A549 (cell line): ENCODE results near the gene MED9. TPM values are rescaled to one million over a fixed set of nuclear protein-coding genes. Genes with fewer than 3 reads are reported as not detected.

ENCODE experiments used
- ATAC-seq, 2 experiments: fragments of 200-7000 bp in 1 of 2; fragments of >200 bp in 1 of 2; cut with Nextera tagmentation in 1 of 2; cut with Tn5 transposase in 1 of 2; 3 replicates each; pipeline versions ENCODE4 v1.8.0 to v1.9.1; 2018 to 2020; ENCODE audit warnings: mild to moderate bottlenecking in 1 of 2, moderate library complexity in 1 of 2
- CTCF ChIA-PET: fragments of 300-600 bp; sonication (Branson Sonifier 250); formaldehyde crosslinking; extraction: SDS; loops from one replicate; lab custom pipeline; 2021; ENCODE audit warnings: antibody characterized with exemption, inconsistent platforms; lab: Yijun Ruan, JAX
- POLR2A ChIA-PET: fragments of 350-600 bp; formaldehyde crosslinking; extraction: SDS; loops from one replicate; lab custom pipeline; 2021; ENCODE audit warnings: antibody characterized with exemption, inconsistent platforms; lab: Yijun Ruan, JAX
- DNase-seq, 2 experiments: peaks; one replicate each; pipeline versions ENCODE4 v3.0.0 to v3.0.0-alpha.2; 2011 to 2016; ENCODE audit warnings: low read depth in 1 of 2, low spot score in 1 of 2
- FAIRE-seq: peaks from 2 replicates; lab custom pipeline; 2011; peaks lifted over from hg19 to GRCh38; lab: Jason Lieb, UNC
- H3K27ac ChIP-seq, 2 experiments: fragments of >200 bp; sonication (Bioruptor Twin); formaldehyde crosslinking; 3 replicates each; pipeline ENCODE4 v1.5.1; 2016 to 2017
- H3K4me1 ChIP-seq: fragments of >200 bp; sonication (Bioruptor Twin); formaldehyde crosslinking; 3 replicates; pipeline ENCODE4 v1.6.1; 2016
- H3K4me2 ChIP-seq: fragments of >200 bp; sonication (Bioruptor Twin); formaldehyde crosslinking; 3 replicates; pipeline ENCODE4 v1.6.1; 2016
- H3K4me3 ChIP-seq: fragments of >200 bp; sonication (Bioruptor Twin); formaldehyde crosslinking; 3 replicates; pipeline ENCODE4 v1.5.1; 2016
- H3K9me3 ChIP-seq: fragments of >200 bp; sonication (Bioruptor Twin); formaldehyde crosslinking; 3 replicates; pipeline ENCODE4 v1.6.1; 2016
- BHLHE40 ChIP-seq: IDR thresholded peaks from 2 replicates; pipeline ENCODE4 v1.6.1; 2012; ENCODE audit warnings: low read depth, low read length, inconsistent platforms
- CBX2 ChIP-seq: fragments of 200-600 bp; sonication (generic); IDR thresholded peaks from 2 replicates; pipeline ENCODE4 v1.6.1; 2016; ENCODE audit warnings: low read depth, mild to moderate bottlenecking, borderline replicate concordance
- CBX8 ChIP-seq: fragments of 200-600 bp; sonication (generic); IDR thresholded peaks from 2 replicates; pipeline ENCODE4 v1.6.1; 2016
- CHD2 ChIP-seq: fragments of 150-350 bp; IDR thresholded peaks from 2 replicates; pipeline ENCODE4 v1.6.1; 2014; ENCODE audit warnings: low read length; ENCODE audit not compliant: partially characterized antibody
- EHF ChIP-seq: fragments of 250-450 bp; sonication (Bioruptor Pico); IDR thresholded peaks from 2 replicates; pipeline ENCODE4 v1.5.0; 2020; ENCODE audit warnings: mild to moderate bottlenecking
- EHMT2 ChIP-seq: fragments of 200-600 bp; sonication (generic); IDR thresholded peaks from 2 replicates; pipeline ENCODE4 v1.6.1; 2016; ENCODE audit warnings: antibody characterized with exemption, low read depth, mild to moderate bottlenecking, moderate library complexity
- EP300 ChIP-seq, 2 experiments: fragments of >200 bp; sonication (Bioruptor Twin); formaldehyde crosslinking; IDR thresholded peaks; 2 replicates in 1 of 2; 3 replicates in 1 of 2; pipeline ENCODE4 v1.6.1; 2016 to 2017
- FOSB ChIP-seq: fragments of 250-450 bp; sonication (Bioruptor Pico); IDR thresholded peaks from 2 replicates; pipeline ENCODE4 v1.5.0; 2020; ENCODE audit warnings: mild to moderate bottlenecking, moderate library complexity
- HEYL ChIP-seq: fragments of 250-450 bp; sonication (Bioruptor Pico); IDR thresholded peaks from 2 replicates; pipeline ENCODE4 v1.8.0; 2021; ENCODE audit warnings: mild to moderate bottlenecking, moderate library complexity
- HOXB13 ChIP-seq: fragments of 250-450 bp; sonication (Bioruptor Pico); IDR thresholded peaks from 2 replicates; pipeline ENCODE4 v1.5.0; 2020; ENCODE audit warnings: low read depth, mild to moderate bottlenecking, moderate library complexity
- HOXB5 ChIP-seq: fragments of 250-450 bp; sonication (Bioruptor Pico); IDR thresholded peaks from 2 replicates; pipeline ENCODE4 v1.5.0; 2020; ENCODE audit warnings: mild to moderate bottlenecking, moderate library complexity
- JUN ChIP-seq, 2 experiments: fragments of >200 bp; sonication (Bioruptor Twin); formaldehyde crosslinking; IDR thresholded peaks; 2 replicates in 1 of 2; 3 replicates in 1 of 2; pipeline ENCODE4 v1.6.1; 2016 to 2017
- JUNB ChIP-seq: fragments of >200 bp; sonication (Bioruptor Twin); formaldehyde crosslinking; IDR thresholded peaks from 2 replicates; pipeline ENCODE4 v1.6.1; 2016
- KDM1A ChIP-seq: fragments of 200-600 bp; sonication (generic); IDR thresholded peaks from 2 replicates; pipeline ENCODE4 v1.6.1; 2016; ENCODE audit warnings: low read depth, mild to moderate bottlenecking
- MAZ ChIP-seq: fragments of 150-350 bp; IDR thresholded peaks from 2 replicates; pipeline ENCODE4 v1.6.1; 2014; ENCODE audit warnings: antibody characterized with exemption, low read depth, low read length, borderline replicate concordance
- MYC ChIP-seq: IDR thresholded peaks from 2 replicates; pipeline ENCODE4 v1.6.1; 2012; ENCODE audit warnings: mild to moderate bottlenecking, inconsistent platforms, low read length, improper control_type of control experiment, borderline replicate concordance
- NPAS2 ChIP-seq: fragments of 250-450 bp; sonication (Bioruptor Pico); IDR thresholded peaks from 2 replicates; pipeline ENCODE4 v1.8.0; 2022; ENCODE audit warnings: mild to moderate bottlenecking, moderate library complexity, borderline replicate concordance
- NR3C1 ChIP-seq: fragments of >200 bp; sonication (Bioruptor Twin); formaldehyde crosslinking; IDR thresholded peaks from 3 replicates; pipeline ENCODE4 v1.6.1; 2017
- PHF8 ChIP-seq: fragments of 200-600 bp; sonication (generic); IDR thresholded peaks from 2 replicates; pipeline ENCODE4 v1.6.1; 2016; ENCODE audit warnings: low read depth, mild to moderate bottlenecking, antibody characterized with exemption, moderate library complexity, borderline replicate concordance
- POLR2A ChIP-seq: IDR thresholded peaks from 2 replicates; pipeline ENCODE4 v1.6.1; 2012; ENCODE audit warnings: mild to moderate bottlenecking, low read length
- RAD21 ChIP-seq, 2 experiments: fragments of >200 bp in 1 of 2; sonication (Bioruptor Twin) in 1 of 2; formaldehyde crosslinking in 1 of 2; IDR thresholded peaks in 1 of 2; conservative IDR thresholded peaks in 1 of 2; 2 replicates in 1 of 2; 3 replicates in 1 of 2; pipeline ENCODE4 v1.6.1; 2012 to 2018; ENCODE audit warnings: inconsistent platforms in 1 of 2
- RARB ChIP-seq: fragments of 250-450 bp; sonication (Bioruptor Pico); IDR thresholded peaks from 2 replicates; pipeline ENCODE4 v1.8.0; 2021; ENCODE audit warnings: mild to moderate bottlenecking, moderate library complexity
- RCOR1 ChIP-seq: fragments of 150-350 bp; IDR thresholded peaks from 2 replicates; pipeline ENCODE4 v1.6.1; 2014; ENCODE audit warnings: antibody characterized with exemption, low read length, low read depth
- SMC3 ChIP-seq: fragments of >200 bp; sonication (Bioruptor Twin); formaldehyde crosslinking; IDR thresholded peaks from 3 replicates; pipeline ENCODE4 v1.6.1; 2018; ENCODE audit warnings: inconsistent platforms
- TFCP2L1 ChIP-seq: fragments of 250-450 bp; sonication (Bioruptor Pico); IDR thresholded peaks from 2 replicates; pipeline ENCODE4 v1.5.0; 2021; ENCODE audit warnings: mild to moderate bottlenecking
- TP53 ChIP-seq: fragments of 250-450 bp; sonication (Bioruptor Pico); IDR thresholded peaks from 2 replicates; pipeline ENCODE4 v1.5.0; 2021; ENCODE audit warnings: mild to moderate bottlenecking, moderate library complexity
- USF2 ChIP-seq: fragments of 450-650 bp; IDR thresholded peaks from 2 replicates; pipeline ENCODE4 v1.6.1; 2014; ENCODE audit warnings: antibody characterized with exemption
- ZC3H11A ChIP-seq: fragments of 450-650 bp; IDR thresholded peaks from 2 replicates; pipeline ENCODE4 v1.6.1; 2014; ENCODE audit warnings: antibody characterized with exemption, mild to moderate bottlenecking
- ZFP36 ChIP-seq: fragments of 450-650 bp; IDR thresholded peaks from 2 replicates; pipeline ENCODE4 v1.6.1; 2014; ENCODE audit warnings: borderline replicate concordance; ENCODE audit not compliant: partially characterized antibody
- WGBS: methylation state at CpG from one replicate; pipeline ENCODE4 v1.1.6; 2017; ENCODE audit errors: missing lambda C conversion rate; 5-methylcytosine and 5-hydroxymethylcytosine counted together
- polyA plus RNA-seq, 4 experiments: library from polyadenylated mRNA; depleted of rRNA in 3 of 4; stranded (reverse); fragments of >200 nt; fragmentation: RNase III in 1 of 4; extraction: RNeasy Plus Mini Kit Qiagen cat#74134 plus additional on column Dnase treatment in 1 of 4; gene quantifications; 2 replicates in 3 of 4; 3 replicates in 1 of 4; pipeline ENCODE4 v1.2.3, GENCODE V29; 2011 to 2017
- TF ChIP-seq, protein P1 (sequence below): fragments of >200 bp; sonication (Bioruptor Twin); formaldehyde crosslinking; IDR thresholded peaks from 3 replicates; pipeline ENCODE4 v1.6.1; 2016
- TF ChIP-seq, protein P2 (sequence below): fragments of 250-450 bp; sonication (Bioruptor Pico); IDR thresholded peaks from 2 replicates; pipeline ENCODE4 v1.5.0; 2020; ENCODE audit warnings: low read depth, mild to moderate bottlenecking, moderate library complexity

The MED9 gene
- polyA plus RNA-seq, 2 of the 4 experiments (the other 2 are of a cell fraction), result 15.2 to 17.4 TPM

- no peak for FAIRE-seq
- DNase-seq, result no peak
- no peaks in the 10 kb centered on the region for H3K9me3 ChIP-seq
- H3K4me1 ChIP-seq, result peaks cover 5% of the 10 kb centered on the region; the same call in 2 of the 3 replicates
- no peak overlapping the region for H3K27ac ChIP-seq
- ChIA-PET POLR2A (interaction anchor here (0.5 kb wide), 1 partner anchor 602 kb away, joined by 4 read pairs; no protein-coding TSS in a partner anchor), CTCF (interaction anchor here (0.7 to 2.4 kb wide), 6 partner anchors 9 to 165 kb away, joined by 3 to 10 read pairs (median 6); partner anchors contain the start of gene RASD1)
- ATAC-seq, result no peak
- TF ChIP-seq RCOR1 (no peak), MAZ (no peak), RAD21 (conservative IDR thresholded peaks at IDR 0.05 in 1 of 2, IDR thresholded peaks at IDR 0.05 in 1 of 2) (no peak), JUN (IDR thresholded peaks at IDR 0.05) (no peak), NR3C1 (no peak), RARB (no peak), CBX2 (no peak), BHLHE40 (no peak), POLR2A (no peak), JUNB (no peak), HOXB13 (CRISPR knock-in tag) (no peak), HEYL (CRISPR knock-in tag) (no peak), EHMT2 (no peak), CBX8 (no peak), TP53 (CRISPR knock-in tag) (no peak), EP300 (IDR thresholded peaks at IDR 0.05) (no peak), CHD2 (no peak), ZC3H11A (no peak), EHF (CRISPR knock-in tag) (no peak)
- TF ChIP-seq, protein P1, sequence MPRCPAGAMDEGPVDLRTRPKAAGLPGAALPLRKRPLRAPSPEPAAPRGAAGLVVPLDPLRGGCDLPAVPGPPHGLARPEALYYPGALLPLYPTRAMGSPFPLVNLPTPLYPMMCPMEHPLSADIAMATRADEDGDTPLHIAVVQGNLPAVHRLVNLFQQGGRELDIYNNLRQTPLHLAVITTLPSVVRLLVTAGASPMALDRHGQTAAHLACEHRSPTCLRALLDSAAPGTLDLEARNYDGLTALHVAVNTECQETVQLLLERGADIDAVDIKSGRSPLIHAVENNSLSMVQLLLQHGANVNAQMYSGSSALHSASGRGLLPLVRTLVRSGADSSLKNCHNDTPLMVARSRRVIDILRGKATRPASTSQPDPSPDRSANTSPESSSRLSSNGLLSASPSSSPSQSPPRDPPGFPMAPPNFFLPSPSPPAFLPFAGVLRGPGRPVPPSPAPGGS, result no peak
- TF ChIP-seq, all 56 proteins: peak for 0
- Histone ChIP-seq H3K4me3 (no peak overlapping the region), H3K4me2 (no peak overlapping the region)
- 76% methylated on average over 5 of the region's 10 CpGs for WGBS
These were observed 43.1 kb downstream of the MED9 start for GRCh38 chr17:17519886-17520285.

- Histone ChIP-seq H3K4me2 (no peak overlapping the region), H3K4me1 (peaks cover 5% of the 10 kb centered on the region; the same call in 2 of the 3 replicates), H3K9me3 (no peaks in the 10 kb centered on the region), H3K4me3 (no peak overlapping the region), H3K27ac (no peak overlapping the region)
- DNase-seq (no peak), FAIRE-seq (no peak), ATAC-seq (no peak)
- WGBS, result 84% methylated on average over 16 of the region's 22 CpGs
- POLR2A ChIA-PET, result interaction anchor here (0.5 kb wide), 1 partner anchor 24 kb away, joined by 3 read pairs; no protein-coding TSS in a partner anchor
- CTCF ChIA-PET, result interaction anchor here (0.7 to 1.8 kb wide), 5 partner anchors 10 to 165 kb away, joined by 3 to 8 read pairs (median 4); no protein-coding TSS in a partner anchor
- TF ChIP-seq ZFP36, result no peak
- TF ChIP-seq NR3C1, result no peak
- TF ChIP-seq POLR2A, result no peak
- TF ChIP-seq TFCP2L1 (CRISPR knock-in tag), result no peak
- TF ChIP-seq HEYL (CRISPR knock-in tag), result no peak
These were observed 43.9 kb downstream of the MED9 start for GRCh38 chr17:17520599-17521232.

DNA sequence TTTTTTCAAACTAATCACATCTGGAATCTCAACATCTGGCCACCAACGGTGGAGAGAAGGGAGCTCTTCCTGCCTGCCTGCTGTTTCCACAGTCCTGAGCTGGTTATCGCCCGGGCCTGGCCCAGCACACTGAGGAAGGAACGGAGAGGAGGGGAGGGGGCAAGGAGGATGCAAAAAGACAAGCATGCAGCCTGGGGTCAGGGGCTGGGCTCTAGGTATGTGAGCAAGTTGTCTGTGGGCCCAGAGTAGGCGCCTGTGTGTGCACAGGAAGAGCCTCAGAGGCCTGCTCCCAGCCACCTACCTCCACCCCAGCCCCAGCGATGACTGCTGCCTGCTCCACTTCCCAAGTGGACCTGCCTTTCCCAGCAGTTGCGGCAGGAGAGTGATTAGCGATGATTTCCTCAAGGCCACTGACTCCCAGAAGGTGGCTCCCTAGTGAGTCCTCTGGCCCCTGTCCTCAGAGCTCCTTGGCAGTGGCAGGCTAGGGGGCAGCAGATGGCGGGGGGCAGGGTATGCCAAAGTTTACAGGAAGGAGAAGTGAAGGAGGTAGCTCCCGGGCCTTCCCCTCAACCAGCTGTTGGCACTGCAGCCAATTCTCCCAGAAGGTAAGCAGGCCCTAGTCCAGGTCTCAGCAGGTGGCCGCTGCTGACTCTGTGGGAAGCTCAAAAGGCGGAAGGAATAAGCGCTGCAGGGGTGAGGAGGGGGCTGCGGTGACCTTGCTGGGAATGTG lies 46.4 kb downstream of the MED9 start:
- ATAC-seq, result no peak
- Histone ChIP-seq H3K4me2 (no peak overlapping the region), H3K4me3 (no peak overlapping the region), H3K9me3 (no peaks in the 10 kb centered on the region), H3K27ac (peak overlapping the region in 1 of 2 experiments; percentile 9; a peak in 1 of 6 replicates), H3K4me1 (peaks cover 5% of the 10 kb centered on the region; the same call in 2 of the 3 replicates)
- no peak for FAIRE-seq
- CTCF ChIA-PET, result interaction anchor here (0.6 to 3.3 kb wide), 9 partner anchors 9 to 300 kb away, joined by 3 to 23 read pairs (median 4); partner anchors contain the start of gene RASD1
- POLR2A ChIA-PET, result interaction anchor here (0.6 to 1.0 kb wide), 3 partner anchors 8 to 57 kb away, joined by 3 to 5 read pairs (median 4); partner anchors contain the start of gene RASD1
- no peak for DNase-seq
- 87% methylated on average over 14 of the region's 14 CpGs for WGBS
- TF ChIP-seq NPAS2 (no peak), FOSB (no peak), RAD21 (conservative IDR thresholded peaks at IDR 0.05 in 1 of 2, IDR thresholded peaks at IDR 0.05 in 1 of 2) (no peak), NR3C1 (no peak), EHMT2 (no peak), USF2 (no peak), TFCP2L1 (CRISPR knock-in tag) (no peak), CBX2 (no peak), MYC (no peak), SMC3 (no peak), RARB (no peak), PHF8 (no peak), KDM1A (no peak), TP53 (CRISPR knock-in tag) (no peak), HOXB5 (CRISPR knock-in tag) (no peak)
- TF ChIP-seq, protein P2, sequence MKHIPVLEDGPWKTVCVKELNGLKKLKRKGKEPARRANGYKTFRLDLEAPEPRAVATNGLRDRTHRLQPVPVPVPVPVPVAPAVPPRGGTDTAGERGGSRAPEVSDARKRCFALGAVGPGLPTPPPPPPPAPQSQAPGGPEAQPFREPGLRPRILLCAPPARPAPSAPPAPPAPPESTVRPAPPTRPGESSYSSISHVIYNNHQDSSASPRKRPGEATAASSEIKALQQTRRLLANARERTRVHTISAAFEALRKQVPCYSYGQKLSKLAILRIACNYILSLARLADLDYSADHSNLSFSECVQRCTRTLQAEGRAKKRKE (CRISPR knock-in tag), result no peak
